Measurements from ENCODE around the gene GPBAR1.
"Not testable (repeated sequence)": the region's sequence is repeated elsewhere in the genome, so short reads cannot be mapped to it uniquely, and the experiment has no call there.

GPBAR1 gene

DNA sequence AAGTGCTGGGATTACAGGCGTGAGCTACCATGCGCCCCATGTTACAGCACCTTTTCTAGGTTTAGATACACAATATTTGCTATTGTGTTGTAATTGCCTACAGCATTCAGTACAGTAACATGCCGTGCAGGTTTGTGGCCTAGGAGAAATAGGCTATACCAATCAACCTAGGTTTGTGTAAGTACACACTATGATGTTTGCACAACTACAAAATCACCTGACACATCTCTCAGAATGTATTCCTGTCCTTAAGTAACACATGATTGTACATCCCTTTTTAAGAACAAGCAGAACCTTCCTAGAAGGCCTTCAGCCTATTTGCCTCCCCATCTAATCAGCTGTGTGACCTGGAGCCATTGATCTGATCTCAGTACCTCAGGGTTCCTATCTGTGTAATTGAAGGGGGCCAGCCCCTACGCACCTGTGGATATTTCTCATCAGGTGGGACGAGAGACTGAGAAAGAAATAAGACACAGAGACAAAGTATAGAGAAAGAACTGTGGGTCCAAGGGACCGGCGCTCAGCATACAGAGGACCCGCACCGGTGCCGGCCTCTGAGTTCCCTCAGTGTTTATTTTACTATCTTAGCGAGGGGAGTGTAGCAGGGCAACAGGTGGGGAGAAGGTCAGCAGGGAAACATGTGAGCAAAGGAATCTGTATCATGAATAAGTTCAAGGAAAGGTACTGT is 50.2 kb downstream of the GPBAR1 start:
- DNase-seq (ENCODE audit: low spot score) = no peak

DNA sequence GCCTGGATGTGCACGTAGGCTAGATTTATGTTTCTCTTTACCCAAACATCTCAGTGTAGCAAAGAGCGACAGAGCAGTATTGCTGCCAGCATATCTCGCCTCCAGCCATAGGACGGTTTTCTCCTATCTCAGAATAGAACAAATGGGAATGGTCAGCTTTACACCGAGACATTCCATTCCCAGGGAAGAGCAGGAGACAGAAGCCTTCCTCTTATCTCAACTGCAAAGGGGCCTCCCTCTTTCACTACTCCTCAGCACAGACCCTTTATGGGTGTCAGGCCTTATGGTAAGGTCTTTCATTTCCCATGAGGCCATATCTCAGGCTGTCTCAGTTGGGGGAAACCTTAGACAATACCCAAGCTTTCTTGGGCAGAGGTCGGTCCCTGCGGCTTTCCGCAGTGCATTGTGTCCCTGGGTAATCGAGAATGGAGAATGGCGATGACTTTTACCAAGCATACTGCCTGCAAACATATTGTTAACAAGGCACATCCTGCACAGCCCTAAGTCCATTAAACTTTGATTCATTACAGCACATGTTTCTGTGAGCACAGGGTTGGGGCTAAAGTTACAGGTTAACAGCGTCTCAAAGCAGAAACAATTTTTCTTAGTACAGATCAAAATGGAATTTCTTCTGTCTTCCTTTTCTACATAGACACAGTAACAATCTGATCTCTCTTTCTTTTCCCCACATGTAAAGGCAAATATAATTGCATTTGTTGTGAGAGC is 50.9 kb downstream of the GPBAR1 start:
- DNase-seq (ENCODE audit: low spot score) = not testable (repeated sequence)

DNA sequence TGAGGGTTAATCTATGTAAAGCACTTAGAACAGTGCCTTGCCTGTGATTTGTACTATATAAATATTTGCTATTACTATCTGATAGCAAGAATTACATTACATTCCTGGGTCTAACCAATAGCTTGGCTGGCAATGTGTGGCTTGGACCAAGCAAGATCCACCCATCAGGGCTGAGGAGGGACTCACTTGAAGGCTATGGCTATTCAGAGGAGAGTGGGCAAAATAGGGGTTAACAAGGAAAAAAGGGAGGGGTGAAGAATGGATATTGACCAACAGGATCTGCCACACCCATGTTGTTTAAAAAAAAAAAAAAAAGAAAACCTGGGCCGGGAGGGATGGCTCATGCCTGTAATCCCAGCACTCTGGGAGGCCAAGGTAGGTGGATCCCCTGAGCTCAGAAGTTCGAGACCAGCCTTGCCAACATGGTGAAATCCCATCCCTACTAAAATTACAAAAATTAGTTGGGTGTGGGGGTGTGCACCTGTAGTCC is 51.5 kb downstream of the GPBAR1 start:
- no peak for DNase-seq (ENCODE audit: low spot score)

DNA sequence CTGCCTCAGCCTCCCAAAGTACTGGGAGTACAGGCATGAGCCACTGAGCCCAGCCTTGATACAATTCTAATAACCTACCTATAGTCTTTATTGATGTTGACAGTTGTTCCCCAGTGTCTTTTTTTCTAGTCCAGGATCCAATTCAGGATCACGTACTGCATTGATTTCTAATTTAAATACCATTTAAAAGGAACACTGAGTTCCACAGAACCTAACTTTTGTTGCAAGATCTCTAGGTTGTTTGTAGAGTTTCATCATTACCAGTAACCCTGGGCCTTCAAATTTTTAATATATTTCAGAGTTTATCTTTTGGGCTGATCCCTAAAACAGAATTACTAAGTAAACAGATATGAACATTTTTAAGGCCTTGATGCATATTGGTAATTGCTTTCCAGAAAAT is 52.5 kb downstream of the GPBAR1 start:
- DNase-seq (ENCODE audit: low spot score) = no peak
